Mononuclear cell (primary cell): ENCODE data around the gene TP53INP2. TPM values are rescaled to one million over a fixed set of nuclear protein-coding genes. Genes with fewer than 3 reads are reported as not detected.
A peak's percentile ranks its signal among the peaks of the same experiment; 100 is the strongest.

Experiments used
- H3K27me3 ChIP-seq: 2 replicates; pipeline ENCODE4 v1.6.0; 2011; ENCODE audit warnings: low read length, control low read depth; ENCODE audit not compliant: insufficient read depth
- H3K4me1 ChIP-seq: 2 replicates; pipeline ENCODE4 v1.5.1; 2011; ENCODE audit warnings: mild to moderate bottlenecking, low read length, control low read depth; ENCODE audit not compliant: insufficient read depth
- H3K4me3 ChIP-seq: 2 replicates; pipeline ENCODE4 v1.5.1; 2011; ENCODE audit warnings: mild to moderate bottlenecking, low read length, moderate library complexity
- H3K9me3 ChIP-seq: 2 replicates; pipeline ENCODE4 v1.5.1; 2011; ENCODE audit warnings: low read depth, mild to moderate bottlenecking, control low read depth, low read length
- total RNA-seq: library from RNA; depleted of rRNA; stranded (reverse); fragments of >200 nt; gene quantifications from one replicate; pipeline ENCODE4 v1.2.3, GENCODE V29; 2012

The TP53INP2 gene
- total RNA-seq, 1 donor = 7.7 TPM

GRCh38 chr20:34693414-34693813 is 10.7 kb upstream of the TP53INP2 start:
- Histone ChIP-seq H3K9me3 (no peaks in the 10 kb centered on the region), H3K27me3 (no peaks in the 10 kb centered on the region), H3K4me1 (no peaks in the 10 kb centered on the region), H3K4me3 (no peak overlapping the region)

GRCh38 chr20:34701405-34702085 is 2.6 kb upstream of the TP53INP2 start:
- Histone ChIP-seq H3K4me1 (peaks cover 28% of the 10 kb centered on the region), H3K9me3 (no peaks in the 10 kb centered on the region), H3K4me3 (no peak overlapping the region), H3K27me3 (no peaks in the 10 kb centered on the region)

- H3K27me3 ChIP-seq = no peaks in the 10 kb centered on the region
- H3K4me3 ChIP-seq = no peak overlapping the region
- no peaks in the 10 kb centered on the region for H3K9me3 ChIP-seq
- H3K4me1 ChIP-seq = peaks cover 35% of the 10 kb centered on the region
Measured at GRCh38 chr20:34703061-34703423, 1.1 kb upstream of the TP53INP2 start.

GRCh38 chr20:34703424-34704176 is 544 bp upstream of the TP53INP2 start:
- Histone ChIP-seq H3K4me3 (peak overlapping the region; percentile 63), H3K9me3 (no peaks in the 10 kb centered on the region), H3K4me1 (peaks cover 38% of the 10 kb centered on the region), H3K27me3 (no peaks in the 10 kb centered on the region)

- Histone ChIP-seq H3K27me3 (no peaks in the 10 kb centered on the region), H3K9me3 (no peaks in the 10 kb centered on the region), H3K4me3 (peak overlapping the region; percentile 63), H3K4me1 (peaks cover 42% of the 10 kb centered on the region)
Measured at GRCh38 chr20:34705008-34705396, 858 bp downstream of the TP53INP2 start.

- H3K4me1 ChIP-seq = peaks cover 48% of the 10 kb centered on the region
- no peaks in the 10 kb centered on the region for H3K9me3 ChIP-seq
- H3K4me3 ChIP-seq = no peak overlapping the region
- no peaks in the 10 kb centered on the region for H3K27me3 ChIP-seq
Measured at GRCh38 chr20:34705397-34706301, 1.5 kb downstream of the TP53INP2 start.

GRCh38 chr20:34706302-34706875 is 2.2 kb downstream of the TP53INP2 start:
- Histone ChIP-seq H3K27me3 (no peaks in the 10 kb centered on the region), H3K4me1 (peaks cover 50% of the 10 kb centered on the region), H3K4me3 (no peak overlapping the region), H3K9me3 (no peaks in the 10 kb centered on the region)

- H3K4me1 ChIP-seq = peaks cover 50% of the 10 kb centered on the region
Measured at GRCh38 chr20:34706912-34707784, 3.0 kb downstream of the TP53INP2 start.

GRCh38 chr20:34708621-34709043 is 4.5 kb downstream of the TP53INP2 start:
- H3K9me3 ChIP-seq = no peaks in the 10 kb centered on the region
- peak overlapping the region; percentile 68 for H3K4me3 ChIP-seq
- H3K4me1 ChIP-seq = peaks cover 43% of the 10 kb centered on the region
- H3K27me3 ChIP-seq = no peaks in the 10 kb centered on the region

More at GRCh38 chr20:34706912-34707784, 3.0 kb downstream of the TP53INP2 start:
- Histone ChIP-seq H3K27me3 (no peaks in the 10 kb centered on the region), H3K4me3 (no peak overlapping the region), H3K9me3 (no peaks in the 10 kb centered on the region)

- Histone ChIP-seq H3K27me3 (no peaks in the 10 kb centered on the region), H3K4me3 (peak overlapping the region; percentile 68), H3K4me1 (peaks cover 41% of the 10 kb centered on the region), H3K9me3 (no peaks in the 10 kb centered on the region)
Measured at GRCh38 chr20:34709044-34709830, 5.1 kb downstream of the TP53INP2 start.

GRCh38 chr20:34709831-34710567 is 5.9 kb downstream of the TP53INP2 start:
- no peaks in the 10 kb centered on the region for H3K9me3 ChIP-seq
- peak overlapping the region; percentile 68 for H3K4me3 ChIP-seq
- H3K4me1 ChIP-seq = peaks cover 36% of the 10 kb centered on the region
- H3K27me3 ChIP-seq = no peaks in the 10 kb centered on the region

- Histone ChIP-seq H3K27me3 (no peaks in the 10 kb centered on the region), H3K4me3 (no peak overlapping the region), H3K9me3 (no peaks in the 10 kb centered on the region), H3K4me1 (peaks cover 31% of the 10 kb centered on the region)
Measured at GRCh38 chr20:34710568-34710839, 6.4 kb downstream of the TP53INP2 start.
